Measurements from ENCODE around the gene GOLGA8J. TPM values are rescaled to one million over a fixed set of nuclear protein-coding genes. Genes with fewer than 3 reads are reported as not detected.
A peak's percentile ranks its signal among the peaks of the same experiment; 100 is the strongest.
"Not testable (repeated sequence)": the region's sequence is repeated elsewhere in the genome, so short reads cannot be mapped to it uniquely, and the experiment has no call there.

Gene GOLGA8J
- total RNA-seq, 1 experiment from 2014 or later, result not detected

DNA sequence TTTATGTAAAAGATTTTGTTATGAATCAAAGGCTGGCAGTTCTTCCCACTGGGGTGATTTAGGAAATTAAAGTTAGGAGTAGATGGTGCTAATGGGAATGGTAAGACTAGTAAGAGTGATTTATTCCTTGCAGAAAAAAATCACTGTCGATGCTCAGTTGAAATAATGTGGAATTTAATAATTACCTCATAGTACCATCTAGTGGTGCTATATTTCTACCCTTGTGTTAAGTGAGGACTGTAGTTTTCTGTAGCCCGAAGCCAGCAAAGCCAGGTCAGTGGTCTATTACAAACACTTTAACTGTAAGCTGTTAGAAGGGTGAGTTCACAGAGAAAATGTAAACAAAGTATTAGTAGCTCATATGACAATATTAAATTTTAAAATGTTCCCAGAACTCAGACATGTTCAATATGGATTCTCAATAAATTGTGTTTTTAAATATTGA is 39.5 kb upstream of the GOLGA8J start (continued):
- TF ChIP-seq REST (IDR thresholded peaks at IDR 0.05; ENCODE audit: low read depth), result no peak
- TF ChIP-seq, protein P1, sequence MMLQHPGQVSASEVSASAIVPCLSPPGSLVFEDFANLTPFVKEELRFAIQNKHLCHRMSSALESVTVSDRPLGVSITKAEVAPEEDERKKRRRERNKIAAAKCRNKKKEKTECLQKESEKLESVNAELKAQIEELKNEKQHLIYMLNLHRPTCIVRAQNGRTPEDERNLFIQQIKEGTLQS (IDR thresholded peaks at IDR 0.05), result no peak
- TF ChIP-seq RAD21 (IDR thresholded peaks at IDR 0.05; ENCODE audit: low read depth), result peak; percentile 47; the same call in 1 of the 2 replicates
- TF ChIP-seq, protein P2, sequence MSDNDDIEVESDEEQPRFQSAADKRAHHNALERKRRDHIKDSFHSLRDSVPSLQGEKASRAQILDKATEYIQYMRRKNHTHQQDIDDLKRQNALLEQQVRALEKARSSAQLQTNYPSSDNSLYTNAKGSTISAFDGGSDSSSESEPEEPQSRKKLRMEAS (IDR thresholded peaks at IDR 0.05), result no peak

DNA sequence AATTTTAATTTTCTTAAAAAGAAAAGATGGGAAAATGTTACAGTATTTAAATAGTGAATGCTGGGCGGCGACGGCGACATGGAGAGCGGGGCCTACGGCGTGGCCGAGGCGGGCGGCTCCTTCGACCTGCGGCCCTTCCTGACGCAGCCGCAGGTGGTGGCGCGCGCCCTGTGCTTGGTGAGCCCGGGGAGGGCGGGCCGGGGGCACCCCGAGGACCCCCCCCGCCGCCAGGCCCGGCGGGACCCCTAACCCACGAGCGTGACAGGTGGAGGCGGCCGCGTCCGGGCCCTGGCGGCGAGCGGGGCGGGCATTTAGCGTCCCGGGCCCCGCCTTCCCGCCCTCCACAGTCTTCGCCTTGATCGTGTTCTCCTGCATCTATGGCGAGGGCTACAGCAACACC is 38.4 kb upstream of the GOLGA8J start:
- H3K27me3 ChIP-seq (ENCODE audit: insufficient read depth, low read length), result no peaks in the 10 kb centered on the region
- no peaks in the 10 kb centered on the region for H3K79me2 ChIP-seq (ENCODE audit: insufficient read depth, low read length)
- DNase-seq (ENCODE audit: low read depth, low spot score) (no peak), ATAC-seq (no peak)
- no peak overlapping the region for H3K4me2 ChIP-seq (ENCODE audit: low read length)
- intact Hi-C loops (cut with micrococcal nuclease), result no loop called here
- no peaks in the 10 kb centered on the region for H4K20me1 ChIP-seq (ENCODE audit: insufficient read depth)
- no peak for TF ChIP-seq JUND (IDR thresholded peaks at IDR 0.05)
- no peak for TF ChIP-seq ZNF274 (IDR thresholded peaks at IDR 0.05; ENCODE audit: low read depth, low read length)
- no peak for TF ChIP-seq CBX3 (IDR thresholded peaks at IDR 0.05; ENCODE audit: low read depth)
- TF ChIP-seq, protein P3, sequence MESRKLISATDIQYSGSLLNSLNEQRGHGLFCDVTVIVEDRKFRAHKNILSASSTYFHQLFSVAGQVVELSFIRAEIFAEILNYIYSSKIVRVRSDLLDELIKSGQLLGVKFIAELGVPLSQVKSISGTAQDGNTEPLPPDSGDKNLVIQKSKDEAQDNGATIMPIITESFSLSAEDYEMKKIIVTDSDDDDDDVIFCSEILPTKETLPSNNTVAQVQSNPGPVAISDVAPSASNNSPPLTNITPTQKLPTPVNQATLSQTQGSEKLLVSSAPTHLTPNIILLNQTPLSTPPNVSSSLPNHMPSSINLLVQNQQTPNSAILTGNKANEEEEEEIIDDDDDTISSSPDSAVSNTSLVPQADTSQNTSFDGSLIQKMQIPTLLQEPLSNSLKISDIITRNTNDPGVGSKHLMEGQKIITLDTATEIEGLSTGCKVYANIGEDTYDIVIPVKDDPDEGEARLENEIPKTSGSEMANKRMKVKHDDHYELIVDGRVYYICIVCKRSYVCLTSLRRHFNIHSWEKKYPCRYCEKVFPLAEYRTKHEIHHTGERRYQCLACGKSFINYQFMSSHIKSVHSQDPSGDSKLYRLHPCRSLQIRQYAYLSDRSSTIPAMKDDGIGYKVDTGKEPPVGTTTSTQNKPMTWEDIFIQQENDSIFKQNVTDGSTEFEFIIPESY (IDR thresholded peaks at IDR 0.05; ENCODE audit: extremely low read depth, insufficient replicate concordance, low read length), result no peak
- TF ChIP-seq, protein P2 (IDR thresholded peaks at IDR 0.05), result no peak
- no peak for TF ChIP-seq RAD21 (IDR thresholded peaks at IDR 0.05; ENCODE audit: low read depth)
- no peak overlapping the region for H3K27ac ChIP-seq (ENCODE audit: low read depth, low read length)
- H2AFZ ChIP-seq (ENCODE audit: low read depth, low read length, poor library complexity, severe bottlenecking), result no peak overlapping the region
- no peaks in the 10 kb centered on the region for H3K9me3 ChIP-seq (ENCODE audit: control insufficient read depth in 1 of 2, insufficient read depth in 1 of 2, low read depth in 1 of 2, low read length in 2 of 2)
- no TSS peak for BruUV-seq (replicated peaks)
- H3K36me3 ChIP-seq (ENCODE audit: control insufficient read depth in 1 of 2, insufficient read depth in 2 of 2, low read length in 2 of 2), result no peaks in the 10 kb centered on the region
- H3K4me1 ChIP-seq (ENCODE audit: control insufficient read depth in 1 of 2, insufficient read depth in 2 of 2, low read length in 2 of 2), result no peaks in the 10 kb centered on the region
- no peak overlapping the region for H3K4me3 ChIP-seq (replicated peaks in 1 of 2; ENCODE audit: low read depth in 1 of 2, low read length in 2 of 2)
- ChIA-PET CTCF (no interaction called here), POLR2A (no interaction called here), RAD21 (ENCODE audit: low non-redundant PET in 1 of 2, low total read pairs in 2 of 2, uncharacterized antibody in 2 of 2, unreplicated experiment in 2 of 2) (no interaction called here)
- H3K9ac ChIP-seq (ENCODE audit: low read length), result no peak overlapping the region
- no peaks in the 10 kb centered on the region for H3K9me2 ChIP-seq (ENCODE audit: insufficient read depth)

- H3K9me2 ChIP-seq (ENCODE audit: insufficient read depth); RAD21 ChIA-PET (ENCODE audit: low non-redundant PET in 1 of 2, low total read pairs in 2 of 2, uncharacterized antibody in 2 of 2, unreplicated experiment in 2 of 2); H3K9ac ChIP-seq (ENCODE audit: low read length); H3K9me3 ChIP-seq (ENCODE audit: control insufficient read depth in 1 of 2, insufficient read depth in 1 of 2, low read depth in 1 of 2, low read length in 2 of 2); H3K4me3 ChIP-seq (replicated peaks in 1 of 2; ENCODE audit: low read depth in 1 of 2, low read length in 2 of 2); BruUV-seq (replicated peaks); CTCF ChIA-PET; H3K79me2 ChIP-seq (ENCODE audit: insufficient read depth, low read length); H3K27ac ChIP-seq (ENCODE audit: low read depth, low read length); intact Hi-C loops (cut with micrococcal nuclease); H3K27me3 ChIP-seq (ENCODE audit: insufficient read depth, low read length); POLR2A ChIA-PET; H2AFZ ChIP-seq (ENCODE audit: low read depth, low read length, poor library complexity, severe bottlenecking); DNase-seq (ENCODE audit: low read depth, low spot score); H3K4me2 ChIP-seq (ENCODE audit: low read length); H3K4me1 ChIP-seq (ENCODE audit: control insufficient read depth in 1 of 2, insufficient read depth in 2 of 2, low read length in 2 of 2); H3K36me3 ChIP-seq (ENCODE audit: control insufficient read depth in 1 of 2, insufficient read depth in 2 of 2, low read length in 2 of 2); ATAC-seq; H4K20me1 ChIP-seq (ENCODE audit: insufficient read depth): not testable (repeated sequence)
These were observed 37.9 kb upstream of the GOLGA8J start for GRCh38 chr15:30044826-30045225.

Data from HCT116 (cell line).